HG02610 (cell line): ENCODE results near the gene LIN52.

Experiments
- ATAC-seq: cut with Tn5 transposase; IDR thresholded peaks from one replicate; pipeline ENCODE4 v1.9.1; 2021; ENCODE audit warnings: mild to moderate bottlenecking, moderate library complexity; ENCODE audit not compliant: unreplicated experiment

The LIN52 gene

GRCh38 chr14:74223016-74223415 is 138.3 kb downstream of the LIN52 start:
- no peak for ATAC-seq

GRCh38 chr14:74231784-74232183 is 147.0 kb downstream of the LIN52 start:
- ATAC-seq = no peak

DNA sequence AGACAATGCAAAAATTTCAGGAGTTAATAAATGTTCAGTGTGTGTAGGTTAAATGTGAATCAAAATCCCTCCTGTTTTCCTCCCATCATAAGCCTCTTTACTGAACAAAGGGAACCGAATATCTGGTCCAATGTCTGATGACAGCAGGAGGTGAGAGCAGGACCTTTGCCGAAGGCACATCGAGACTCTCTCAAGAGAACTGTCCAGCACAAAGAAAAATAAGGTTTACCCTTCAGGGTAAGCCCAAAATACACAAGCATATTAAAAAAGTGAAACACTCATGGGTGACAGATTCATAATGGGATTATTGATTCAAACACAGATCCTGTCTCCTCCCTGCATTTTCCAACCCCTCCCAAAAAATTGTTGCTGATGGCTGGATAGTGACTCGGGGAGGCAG is 150.3 kb downstream of the LIN52 start:
- no peak for ATAC-seq

DNA sequence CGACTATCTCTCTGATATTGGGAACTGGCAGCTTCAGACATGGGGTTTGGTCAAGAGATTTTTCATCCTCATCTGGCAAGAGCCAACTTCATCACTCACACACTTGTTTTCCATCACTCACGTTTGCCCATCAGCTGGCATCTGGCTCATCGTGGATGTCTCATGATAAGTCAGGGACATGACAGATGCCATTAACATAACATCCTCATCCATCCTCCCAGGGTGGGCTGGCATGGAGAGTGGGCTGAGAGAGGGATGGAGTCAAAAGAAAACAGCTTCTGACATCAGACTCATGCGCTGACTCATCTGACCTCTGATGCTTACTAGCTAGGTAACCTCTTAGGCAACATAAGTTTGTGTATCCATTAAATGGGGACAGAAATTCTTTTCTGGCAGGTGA is 152.7 kb downstream of the LIN52 start:
- ATAC-seq = no peak

DNA sequence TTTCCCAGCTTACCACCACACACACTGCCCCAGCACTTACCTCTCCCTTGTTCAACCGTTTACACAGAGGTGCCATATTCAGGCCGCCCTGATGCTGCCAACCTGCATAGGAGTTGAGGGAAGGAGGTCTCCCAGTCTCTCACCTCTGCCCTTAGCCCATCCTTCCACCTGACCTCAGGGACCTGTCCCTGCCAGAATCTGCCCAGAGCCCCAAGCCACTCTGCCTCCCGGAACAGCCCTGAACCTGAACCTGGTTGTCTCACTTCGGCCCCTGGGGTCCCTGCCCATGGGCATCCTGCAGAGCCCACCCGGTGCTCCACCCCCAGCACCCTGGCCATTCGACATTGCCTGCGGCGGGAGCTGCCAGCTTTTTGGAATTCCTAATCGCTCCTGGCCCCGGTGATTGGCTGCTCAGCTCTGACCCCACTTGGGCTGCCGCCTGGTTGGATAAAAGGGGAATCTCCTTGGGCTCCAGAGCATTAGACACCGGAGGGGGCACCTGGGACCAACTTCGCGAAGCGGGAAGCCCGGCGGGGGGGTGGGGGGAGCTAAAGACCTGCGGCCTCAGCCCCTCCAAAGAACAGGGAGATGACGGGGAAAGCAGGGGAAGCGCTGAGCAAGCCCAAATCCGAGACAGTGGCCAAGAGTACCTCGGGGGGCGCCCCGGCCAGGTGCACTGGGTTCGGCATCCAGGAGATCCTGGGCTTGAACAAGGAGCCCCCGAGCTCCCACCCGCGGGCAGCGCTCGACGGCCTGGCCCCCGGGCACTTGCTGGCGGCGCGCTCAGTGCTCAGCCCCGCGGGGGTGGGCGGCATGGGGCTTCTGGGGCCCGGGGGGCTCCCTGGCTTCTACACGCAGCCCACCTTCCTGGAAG is 154.5 kb downstream of the LIN52 start, which contains the start of gene VSX2:
Gene VSX2 (plus strand): TSS at position 476 of the 874 bp plus-strand sequence. CDS start 113 bp downstream, at position 589.
- no peak for ATAC-seq

- no peak for ATAC-seq
Measured at GRCh38 chr14:74239848-74240793, 155.4 kb downstream of the LIN52 start.

DNA sequence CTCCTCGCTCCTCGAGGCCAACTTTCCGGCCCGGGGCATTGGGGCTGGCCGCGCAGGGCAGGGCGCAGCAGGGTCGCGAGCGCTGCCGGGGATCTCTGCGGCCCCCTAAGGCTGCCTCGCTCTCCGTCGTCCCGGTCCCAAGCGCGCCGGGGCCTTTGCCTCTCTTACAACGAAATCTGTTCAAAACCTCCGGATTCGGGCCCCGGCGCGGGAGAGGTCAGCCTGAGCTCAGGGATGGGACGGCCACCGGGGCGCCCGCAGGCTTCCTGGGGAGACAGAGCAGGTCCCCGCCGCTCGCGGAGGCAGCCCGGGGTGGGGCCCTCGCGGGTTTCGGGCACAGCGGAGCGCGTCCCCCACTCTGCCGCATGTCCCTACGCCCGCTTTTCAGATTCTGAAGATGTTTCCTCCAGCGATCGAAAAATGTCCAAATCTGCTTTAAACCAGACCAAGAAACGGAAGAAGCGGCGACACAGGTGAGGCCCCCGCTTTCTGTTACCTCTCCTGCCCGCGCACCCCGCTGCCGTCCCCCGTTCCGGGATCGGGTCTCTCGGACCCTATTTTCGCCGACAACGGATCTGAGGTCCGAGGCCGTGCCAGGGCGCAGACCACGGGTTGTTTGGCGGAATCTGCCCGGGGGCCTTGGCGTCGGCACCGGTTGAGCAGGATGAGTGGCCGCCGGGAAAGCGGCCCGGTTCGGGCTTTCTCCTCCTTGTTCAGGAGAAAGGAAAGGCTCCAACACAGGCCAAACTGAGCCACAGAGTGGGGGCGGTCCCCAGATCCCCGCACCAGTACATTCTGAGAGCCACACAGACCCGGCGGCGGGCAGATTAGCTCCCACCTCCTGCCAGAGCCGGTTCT is 156.3 kb downstream of the LIN52 start:
- no peak for ATAC-seq

GRCh38 chr14:74241652-74242017 is 156.9 kb downstream of the LIN52 start:
- ATAC-seq = no peak

DNA sequence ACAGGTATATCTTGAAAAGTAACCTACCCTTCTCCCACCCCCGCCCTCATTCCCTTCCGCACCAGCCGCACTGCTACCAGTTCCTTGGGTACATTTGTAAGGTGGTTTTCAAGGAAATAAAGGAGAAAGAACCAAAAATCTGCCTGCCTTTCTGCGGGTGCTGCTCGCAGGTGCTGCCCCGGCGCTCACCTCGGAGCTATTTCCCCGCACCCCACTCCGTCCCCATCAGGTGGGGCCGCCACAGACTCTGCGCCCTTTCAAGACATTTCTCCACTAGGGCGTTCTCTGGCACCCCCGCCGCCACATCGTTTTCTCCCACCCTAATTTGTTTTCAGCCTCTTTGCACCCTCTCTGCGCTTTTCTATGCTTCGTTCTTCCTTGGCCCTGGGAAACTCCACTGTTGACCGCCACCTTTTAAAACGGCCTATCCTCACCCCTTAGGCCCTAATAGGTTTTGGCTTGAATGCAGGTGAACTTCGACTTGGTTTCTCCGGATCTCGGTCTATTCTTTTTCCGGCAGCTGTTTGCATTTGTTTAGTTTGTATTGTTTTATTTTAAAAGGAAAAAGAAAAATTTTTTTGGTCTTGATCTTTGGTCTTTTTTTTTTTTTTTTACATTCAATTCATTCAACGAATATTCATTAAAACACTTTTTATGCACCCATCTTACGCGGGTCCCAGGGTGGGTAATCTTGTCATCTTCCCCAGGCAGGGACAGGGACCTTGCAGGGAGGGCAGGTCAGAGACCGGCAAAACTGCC is 157.4 kb downstream of the LIN52 start:
- no peak for ATAC-seq

DNA sequence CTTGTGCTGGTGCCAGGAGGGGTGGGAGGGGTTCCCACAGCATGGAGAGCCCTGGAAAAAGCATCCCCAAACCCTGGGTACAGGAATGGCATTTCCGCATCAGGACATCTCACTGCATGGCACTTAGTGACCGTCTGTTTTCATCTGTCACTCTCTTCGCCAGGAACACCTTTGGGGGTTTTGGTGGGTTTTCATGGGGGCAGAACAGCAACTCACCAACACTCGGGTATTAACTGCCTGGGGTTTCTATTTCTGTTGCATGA is 158.0 kb downstream of the LIN52 start:
- ATAC-seq = no peak

DNA sequence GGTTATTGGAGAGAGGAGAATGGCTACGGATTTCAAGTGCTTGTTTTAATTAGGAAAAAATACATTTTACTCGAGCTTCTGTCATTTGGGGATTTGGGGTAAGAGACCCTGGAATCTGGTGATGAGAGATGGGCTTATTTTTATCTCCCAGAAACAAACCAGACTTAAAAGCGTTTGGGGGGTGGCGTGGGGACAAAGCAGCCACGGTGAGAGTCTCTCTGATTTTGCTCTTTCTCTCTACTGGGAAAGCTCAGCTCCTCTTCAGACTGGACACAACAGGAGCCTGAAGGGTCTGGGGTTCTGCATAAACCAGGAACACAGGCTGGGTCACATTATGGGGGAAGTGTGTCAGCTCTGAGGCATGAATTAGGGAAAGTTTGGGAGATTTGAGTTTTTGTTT is 158.3 kb downstream of the LIN52 start:
- ATAC-seq = no peak

DNA sequence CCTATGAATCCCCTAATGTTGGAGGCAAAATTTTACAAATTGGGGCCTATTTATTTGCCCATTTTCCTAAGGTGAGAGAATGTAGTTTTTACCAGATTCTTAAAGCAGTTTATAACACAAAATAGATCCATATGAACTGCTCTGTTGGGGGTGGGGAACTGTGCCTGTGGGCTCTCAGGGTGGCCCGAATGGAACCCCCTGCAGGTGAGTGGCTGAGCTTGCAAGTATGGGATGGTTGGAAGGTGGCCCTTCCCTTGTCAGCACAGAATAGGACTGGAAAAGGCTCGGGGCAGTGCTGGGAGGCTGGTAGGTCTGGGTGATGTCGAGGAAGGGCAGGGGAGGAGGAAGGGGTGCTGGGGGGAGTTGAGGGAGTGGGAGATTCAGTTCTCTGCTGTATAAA is 159.4 kb downstream of the LIN52 start:
- ATAC-seq = no peak

DNA sequence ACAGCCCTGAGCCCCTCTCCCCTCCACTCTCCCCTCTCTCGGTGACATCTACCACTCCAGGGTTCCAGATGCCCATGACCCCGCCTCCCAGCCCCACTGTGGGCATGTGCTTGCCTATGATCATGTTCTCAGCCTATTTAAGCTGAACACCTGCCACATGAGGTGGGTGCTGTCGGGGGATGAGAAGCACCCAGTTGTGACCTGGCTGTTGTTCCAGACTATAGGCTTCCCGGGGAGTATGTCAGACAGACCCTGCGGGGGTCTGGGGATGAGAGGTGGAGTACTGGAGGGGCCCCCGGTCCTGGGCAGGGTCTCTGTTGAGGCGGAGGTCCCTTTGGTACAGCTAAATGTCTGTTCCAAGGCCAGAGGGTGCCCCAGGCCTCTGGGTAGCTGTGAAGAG is 160.5 kb downstream of the LIN52 start:
- ATAC-seq = no peak

DNA sequence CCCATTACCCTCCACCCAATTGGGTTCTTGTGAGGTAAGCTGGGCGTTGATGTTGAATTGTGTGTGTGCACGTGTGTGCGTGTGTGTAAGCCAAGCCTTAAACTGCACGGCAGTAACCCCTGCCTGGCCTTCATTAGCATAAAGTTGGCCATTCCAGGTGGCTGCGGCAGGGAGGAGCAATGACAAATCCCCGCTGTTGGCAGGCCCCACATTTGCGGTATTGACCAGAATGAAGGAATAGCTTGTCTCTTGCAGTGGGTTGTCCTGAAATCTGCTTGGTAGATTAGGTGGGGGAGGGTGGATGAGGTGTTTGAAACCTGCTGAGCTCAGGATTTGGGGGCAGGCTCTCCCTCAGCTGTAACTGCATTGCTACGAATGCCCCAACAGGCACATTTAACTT is 161.8 kb downstream of the LIN52 start:
- ATAC-seq = no peak

GRCh38 chr14:74248017-74248416 is 163.3 kb downstream of the LIN52 start:
- no peak for ATAC-seq

DNA sequence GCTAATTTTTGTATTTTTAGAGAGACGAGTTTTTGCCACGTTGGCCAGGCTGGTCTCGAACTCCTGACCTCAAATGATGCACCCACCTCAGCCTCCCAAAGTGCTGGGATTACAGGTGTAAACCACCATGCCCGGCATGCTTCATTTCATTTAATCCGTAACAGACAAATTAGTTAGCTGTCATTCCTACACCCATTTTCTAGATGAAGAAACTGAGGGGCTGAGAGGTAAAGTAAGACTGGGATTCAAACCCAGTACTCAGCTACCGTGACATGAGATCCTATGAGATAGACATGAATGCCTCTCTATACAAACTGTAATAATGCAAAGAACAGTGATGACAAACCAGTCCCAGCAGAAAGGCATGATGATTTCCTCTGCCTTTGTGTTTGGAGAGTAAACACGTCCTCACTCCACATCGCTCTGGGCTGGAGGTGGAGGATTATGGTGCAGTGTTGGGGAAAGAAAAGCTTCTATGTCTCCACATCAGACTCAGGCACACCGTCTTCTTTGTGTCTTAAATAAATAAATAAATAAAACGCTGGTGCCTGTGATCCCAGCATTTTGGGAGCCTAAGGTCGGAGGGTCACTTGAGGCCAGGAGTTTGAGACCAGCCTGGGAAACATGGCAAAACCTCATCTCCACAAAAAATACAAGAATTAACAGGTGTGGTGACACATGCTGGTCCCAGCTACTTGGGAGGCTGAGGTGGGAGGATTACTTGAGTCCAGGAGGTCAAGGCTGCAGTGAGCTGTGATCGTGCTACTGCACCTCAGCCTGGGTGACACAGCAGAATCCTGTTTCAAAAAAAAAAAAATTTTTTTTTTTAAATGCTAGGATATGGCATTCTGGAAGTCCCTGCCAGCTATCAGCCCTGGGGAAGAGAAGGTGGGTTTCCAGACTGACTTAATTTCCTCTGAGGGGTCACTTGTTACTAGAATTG is 164.9 kb downstream of the LIN52 start:
- ATAC-seq = no peak
